ENCODE results near the gene NPFFR1.

Gene NPFFR1

GRCh38 chr10:70212879-70213278, 70.9 kb downstream of the NPFFR1 start:
- DNase-seq, result no peak

- DNase-seq, result no peak
Measured at GRCh38 chr10:70212277-70212676, 71.5 kb downstream of the NPFFR1 start.

GRCh38 chr10:70206762-70207161, 77.0 kb downstream of the NPFFR1 start:
- no peak for DNase-seq

- no peak for DNase-seq
Measured at GRCh38 chr10:70201105-70201504, 82.7 kb downstream of the NPFFR1 start.

GRCh38 chr10:70198696-70199466, 84.9 kb downstream of the NPFFR1 start:
- no peak for DNase-seq
